Right ventricle myocardium inferior (tissue), 1 donor: Measurements from ENCODE around the gene ADPRH. TPM values are rescaled to one million over a fixed set of nuclear protein-coding genes. Genes with fewer than 3 reads are reported as not detected.
"Not testable (repeated sequence)": the region's sequence is repeated elsewhere in the genome, so short reads cannot be mapped to it uniquely, and the experiment has no call there.

Experiments
- ATAC-seq: fragments of 200-7000 bp; cut with Tn5 transposase; one replicate; pipeline ENCODE4 v1.9.1; 2020; ENCODE audit warnings: mild to moderate bottlenecking, moderate library complexity
- DNase-seq: peaks from one replicate; pipeline ENCODE4 v3.0.0; 2021; ENCODE audit errors: missing footprints
- intact Hi-C: fragments of 100-400 bp; cut with DNase I; formaldehyde crosslinking; loops from one replicate; pipeline ENCODE4 v1.11.0; 2022
- total RNA-seq: library from RNA; stranded (reverse); fragmentation: NEBNext Ultra II Directional; extraction: Animal tissue kit (Norgen Biotek cat#: 25700); gene quantifications from one replicate; pipeline ENCODE4 v1.2.1, GENCODE V29; 2021
- donor health status: DM: no; HTN: yes; CAD: no; lungs with severe emphysema.

Gene ADPRH
- total RNA-seq, 1 donor from 2014 or later: 10.1 TPM

- no peak for ATAC-seq
- no peak for DNase-seq
- intact Hi-C loops: no loop called here
Measured at GRCh38 chr3:119590706-119591105, 11.4 kb downstream of the ADPRH start.

DNA sequence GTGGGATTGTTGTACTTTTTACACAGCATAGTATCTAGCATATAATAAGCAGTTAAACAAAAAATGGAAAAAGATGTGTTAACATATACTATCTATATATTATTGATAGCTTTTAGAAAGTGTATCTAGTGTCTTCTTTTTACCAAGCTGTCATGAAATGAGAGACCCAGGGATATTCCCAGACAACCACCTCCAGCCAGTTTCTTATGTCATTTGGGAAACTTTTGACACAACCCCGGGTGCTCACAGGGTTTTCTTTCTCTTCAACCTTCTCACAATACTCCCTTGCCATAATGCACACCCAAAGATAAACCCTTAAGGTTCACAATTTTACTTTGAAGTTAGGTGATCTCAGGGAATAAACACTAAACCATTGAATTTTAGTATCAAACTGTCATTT is 13.6 kb downstream of the ADPRH start:
- DNase-seq (no peak), ATAC-seq (no peak)
- intact Hi-C loops: no loop called here

GRCh38 chr3:119594066-119594465 is 14.8 kb downstream of the ADPRH start:
- DNase-seq (no peak), ATAC-seq (no peak)
- intact Hi-C loops: no loop called here

GRCh38 chr3:119594929-119595328 is 15.6 kb downstream of the ADPRH start:
- not testable (repeated sequence) for DNase-seq, ATAC-seq
- intact Hi-C loops: loop anchor here (5.0 kb wide), 1 partner anchor 82 kb away; the partner anchor contains the start of gene COX17

- intact Hi-C loops: loop anchor here (5.0 kb wide), 1 partner anchor 82 kb away; the partner anchor contains the start of gene COX17
- no peak for DNase-seq
- ATAC-seq: peak; percentile 63
Measured at GRCh38 chr3:119595639-119596334, 16.5 kb downstream of the ADPRH start.

- intact Hi-C loops: loop anchor here (5.0 kb wide), 1 partner anchor 81 kb away; the partner anchor contains the start of gene COX17
- DNase-seq (no peak), ATAC-seq (no peak)
Measured at GRCh38 chr3:119596398-119596797, 17.1 kb downstream of the ADPRH start.

- intact Hi-C loops: loop anchor here (5.0 kb wide), 1 partner anchor 80 kb away; the partner anchor contains the start of gene COX17
- ATAC-seq (no peak), DNase-seq (no peak)
Measured at GRCh38 chr3:119597548-119598288, 18.4 kb downstream of the ADPRH start, which contains the start of gene PLA1A. TSS of gene PLA1A (plus strand) at chr3:119597885. CDS start at chr3:119597914, 29 bp downstream.

GRCh38 chr3:119598410-119599098 is 19.3 kb downstream of the ADPRH start:
- ATAC-seq: no peak
- intact Hi-C loops: loop anchor here (5.0 kb wide), 1 partner anchor 79 kb away; the partner anchor contains the start of gene COX17

GRCh38 chr3:119599558-119600174 is 20.4 kb downstream of the ADPRH start:
- intact Hi-C loops: loop anchor here (2.0 to 5.0 kb wide), 2 partner anchors 35 to 78 kb away; partner anchors contain the start of gene COX17
- no peak for ATAC-seq
- DNase-seq: no peak

More at GRCh38 chr3:119598410-119599098, 19.3 kb downstream of the ADPRH start:
- DNase-seq: no peak

DNA sequence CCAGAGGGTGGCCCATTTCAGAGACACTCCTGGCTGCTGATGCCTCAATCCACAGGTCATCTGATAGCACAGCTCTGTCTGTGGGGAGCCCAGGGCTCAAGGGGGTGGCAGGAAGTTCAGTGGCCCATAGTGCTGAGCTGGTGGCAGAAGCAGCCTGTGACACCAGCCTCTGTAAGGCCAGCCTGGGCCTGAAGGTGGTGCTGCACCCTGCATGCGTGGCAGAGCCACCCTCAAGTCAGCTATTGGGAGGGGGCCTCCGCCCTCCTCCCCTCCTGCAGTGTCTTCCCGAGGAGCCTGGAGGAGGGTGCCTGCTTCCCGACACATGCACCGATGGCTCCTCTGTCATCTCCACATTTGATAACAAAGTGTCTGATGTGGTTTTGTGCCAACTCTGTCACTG is 21.4 kb downstream of the ADPRH start:
- intact Hi-C loops: loop anchor here (2.0 kb wide), 1 partner anchor 34 kb away; no protein-coding TSS in a partner anchor
- ATAC-seq (peak; percentile 62), DNase-seq (no peak)

GRCh38 chr3:119601154-119601553 is 21.9 kb downstream of the ADPRH start:
- DNase-seq: no peak
- intact Hi-C loops: loop anchor here (2.0 kb wide), 1 partner anchor 34 kb away; no protein-coding TSS in a partner anchor
- peak; percentile 29 for ATAC-seq

- DNase-seq: no peak
- intact Hi-C loops: no loop called here
- ATAC-seq: no peak
Measured at GRCh38 chr3:119602676-119603075, 23.4 kb downstream of the ADPRH start.

- DNase-seq (no peak), ATAC-seq (no peak)
- intact Hi-C loops: no loop called here
Measured at GRCh38 chr3:119604878-119605277, 25.6 kb downstream of the ADPRH start.

DNA sequence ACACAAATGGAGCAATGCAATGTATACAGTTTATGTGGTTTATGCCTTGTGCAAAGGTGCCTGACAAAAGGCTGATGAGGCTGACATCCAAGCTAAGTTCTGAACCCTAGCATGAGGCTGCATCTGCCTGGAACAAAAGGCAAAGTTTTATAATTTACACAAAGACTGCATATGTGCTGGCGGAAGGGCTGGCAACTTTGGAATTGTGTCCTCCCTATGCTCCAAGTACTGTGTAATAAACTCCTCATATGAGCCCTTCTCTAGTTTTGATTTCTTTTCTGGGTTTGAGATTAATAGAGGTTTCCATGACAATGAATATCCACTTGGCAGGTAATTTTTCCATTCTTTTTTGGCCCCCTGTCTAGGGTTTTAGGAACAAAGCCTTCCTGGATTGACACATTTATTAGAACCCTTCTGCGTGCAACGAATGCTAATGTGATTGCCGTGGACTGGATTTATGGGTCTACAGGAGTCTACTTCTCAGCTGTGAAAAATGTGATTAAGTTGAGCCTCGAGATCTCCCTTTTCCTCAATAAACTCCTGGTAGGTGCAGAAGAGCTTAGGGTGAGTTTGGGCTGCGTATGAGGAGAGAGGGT is 29.2 kb downstream of the ADPRH start:
- no peak for DNase-seq
- ATAC-seq: no peak
- intact Hi-C loops: no loop called here

DNA sequence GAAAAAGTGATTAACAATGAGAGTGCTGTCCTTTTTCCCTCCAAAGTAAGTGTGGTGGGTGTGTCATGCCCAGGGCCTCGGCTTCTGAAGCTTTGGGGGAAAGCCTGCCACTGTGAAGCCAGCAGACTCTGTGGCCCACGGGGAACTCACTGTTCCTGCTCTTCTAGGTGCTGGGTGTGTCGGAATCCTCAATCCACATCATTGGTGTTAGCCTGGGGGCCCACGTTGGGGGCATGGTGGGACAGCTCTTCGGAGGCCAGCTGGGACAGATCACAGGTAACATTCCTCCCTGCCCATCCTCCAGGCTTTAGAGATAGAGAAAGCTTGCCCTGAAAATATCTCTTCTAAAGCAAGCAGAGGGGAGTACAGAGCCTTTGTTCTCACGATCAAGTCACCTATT is 30.0 kb downstream of the ADPRH start:
- intact Hi-C loops: no loop called here
- ATAC-seq (peak; percentile 13), DNase-seq (no peak)

DNA sequence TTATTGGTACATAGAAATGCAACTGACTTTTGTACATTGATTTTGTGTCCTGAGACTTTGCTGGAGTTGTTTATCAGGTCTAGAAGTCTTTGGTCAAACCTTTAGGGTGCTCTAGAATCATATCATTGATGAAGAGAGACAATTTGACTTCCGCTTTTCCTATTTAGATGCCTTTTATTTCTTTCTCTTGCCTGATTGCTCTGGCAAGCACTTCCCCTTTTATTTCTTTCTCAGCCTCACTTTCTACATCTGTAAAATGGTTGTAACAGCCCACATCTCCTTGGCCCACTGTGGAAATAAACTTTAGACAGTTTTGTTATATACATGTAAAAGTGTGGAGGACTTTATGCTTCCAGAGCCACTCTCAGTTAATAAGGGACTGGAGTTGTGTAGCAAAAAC is 32.4 kb downstream of the ADPRH start:
- ATAC-seq (no peak), DNase-seq (no peak)
- intact Hi-C loops: no loop called here

DNA sequence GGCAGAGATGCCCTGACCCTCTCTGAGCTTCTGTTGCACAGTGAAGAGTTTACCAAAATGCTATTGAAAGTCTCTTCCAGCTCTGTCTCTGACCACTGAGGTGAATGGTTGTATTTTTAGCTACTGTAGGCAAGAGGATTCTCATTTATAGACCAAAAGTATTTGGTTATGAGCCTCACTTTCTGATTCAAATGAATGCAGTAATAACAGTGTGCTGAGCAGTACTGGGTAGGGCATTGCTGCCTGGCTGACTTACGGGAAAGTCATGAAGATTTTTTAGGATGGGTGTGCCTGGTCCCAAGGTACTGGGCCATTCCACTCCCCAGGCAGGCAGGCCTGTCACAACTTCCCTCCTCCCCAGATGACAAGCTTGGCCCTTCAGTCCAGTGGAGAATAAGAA is 33.9 kb downstream of the ADPRH start:
- intact Hi-C loops: no loop called here
- ATAC-seq (no peak), DNase-seq (no peak)

DNA sequence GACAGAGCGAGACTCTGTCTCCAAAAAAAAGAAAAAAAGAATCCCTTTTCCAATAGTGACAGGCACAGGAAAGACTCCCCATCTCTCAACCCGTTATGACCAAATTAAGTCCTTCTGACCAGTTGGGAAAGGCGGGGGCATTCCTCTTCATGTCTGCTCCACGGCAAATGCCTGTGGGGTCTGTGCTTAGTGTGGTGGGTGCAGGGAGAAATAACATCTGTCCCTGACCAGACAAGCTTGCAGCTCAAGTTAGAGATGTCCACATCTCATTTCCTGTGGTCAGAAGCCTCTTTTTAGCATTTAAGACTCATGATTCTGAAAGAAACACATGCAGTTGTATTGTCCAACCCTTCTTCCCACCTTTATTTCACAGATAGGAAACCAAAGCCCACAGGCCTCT is 34.6 kb downstream of the ADPRH start:
- DNase-seq (no peak), ATAC-seq (no peak)
- intact Hi-C loops: no loop called here
